MM.1S (cell line): Measurements from ENCODE around the gene NR2E3.

Source experiments
- DNase-seq: peaks from one replicate; pipeline ENCODE4 v3.0.0-alpha.2; 2015
- H2AFZ ChIP-seq: fragments of 300-600 bp; sonication (generic); 2 replicates; pipeline ENCODE4 v1.6.0; 2016; ENCODE audit warnings: antibody characterized with exemption, low read length
- H3F3A ChIP-seq: fragments of 300-600 bp; sonication (generic); 2 replicates; pipeline ENCODE4 v1.6.1; 2016; ENCODE audit warnings: mild to moderate bottlenecking, antibody characterized with exemption, low read length, moderate library complexity, mixed read lengths; ENCODE audit not compliant: insufficient read depth
- H3K27ac ChIP-seq: fragments of 300-600 bp; sonication (generic); 2 replicates; pipeline ENCODE4 v1.5.1; 2016; ENCODE audit warnings: mild to moderate bottlenecking, low read length
- H3K27me3 ChIP-seq: fragments of 300-600 bp; sonication (generic); replicated peaks from 2 replicates; pipeline ENCODE4 v1.6.0; 2016; ENCODE audit warnings: low read length; ENCODE audit not compliant: insufficient read depth
- H3K36me3 ChIP-seq: fragments of 300-600 bp; sonication (generic); replicated peaks from 2 replicates; pipeline ENCODE4 v1.6.1; 2016; ENCODE audit warnings: mild to moderate bottlenecking, low read length, mixed read lengths; ENCODE audit not compliant: insufficient read depth
- H3K4me1 ChIP-seq: fragments of 300-600 bp; sonication (generic); 2 replicates; pipeline ENCODE4 v1.6.1; 2016; ENCODE audit warnings: low read length, mixed read lengths
- H3K4me2 ChIP-seq: fragments of 300-600 bp; sonication (generic); 2 replicates; pipeline ENCODE4 v1.6.0; 2016; ENCODE audit warnings: low read depth, low read length
- H3K4me3 ChIP-seq: fragments of 300-600 bp; sonication (generic); 2 replicates; pipeline ENCODE4 v1.5.1; 2016; ENCODE audit warnings: low read length, mixed read lengths
- H3K79me2 ChIP-seq: fragments of 300-600 bp; sonication (generic); 2 replicates; pipeline ENCODE4 v1.6.1; 2016; ENCODE audit warnings: mixed run types, low read length, mixed read lengths
- H3K9ac ChIP-seq: fragments of 300-600 bp; sonication (generic); 2 replicates; pipeline ENCODE4 v1.6.1; 2016; ENCODE audit warnings: low read length, mixed read lengths
- H3K9me2 ChIP-seq: fragments of 300-600 bp; sonication (generic); replicated peaks from 2 replicates; pipeline ENCODE4 v1.6.1; 2016; ENCODE audit warnings: mild to moderate bottlenecking, low read length, mixed read lengths; ENCODE audit not compliant: insufficient read depth
- H3K9me3 ChIP-seq: fragments of 300-600 bp; sonication (generic); replicated peaks from 2 replicates; pipeline ENCODE4 v1.6.1; 2016; ENCODE audit warnings: mild to moderate bottlenecking, low read length, mixed read lengths; ENCODE audit not compliant: insufficient read depth
- H4K20me1 ChIP-seq: fragments of 300-600 bp; sonication (generic); 2 replicates; pipeline ENCODE4 v1.6.1; 2016; ENCODE audit warnings: mild to moderate bottlenecking, low read length, moderate library complexity, mixed read lengths; ENCODE audit not compliant: insufficient read depth
- EZH2 ChIP-seq: fragments of 300-600 bp; sonication (generic); optimal IDR thresholded peaks from 2 replicates; pipeline ENCODE3; 2017; ENCODE audit warnings: low read depth, mild to moderate bottlenecking, antibody characterized with exemption, low read length, mixed read lengths
- EZH2phosphoT487 ChIP-seq: fragments of 300-600 bp; sonication (generic); IDR thresholded peaks from 2 replicates; pipeline ENCODE4 v1.6.1; 2018; ENCODE audit warnings: antibody characterized with exemption, low read length
- TF ChIP-seq, protein P1 (sequence below): fragments of 300-600 bp; sonication (generic); IDR thresholded peaks from 2 replicates; pipeline ENCODE4 v1.5.1; 2016; ENCODE audit warnings: antibody characterized with exemption, low read length, mixed read lengths

The NR2E3 gene

DNA sequence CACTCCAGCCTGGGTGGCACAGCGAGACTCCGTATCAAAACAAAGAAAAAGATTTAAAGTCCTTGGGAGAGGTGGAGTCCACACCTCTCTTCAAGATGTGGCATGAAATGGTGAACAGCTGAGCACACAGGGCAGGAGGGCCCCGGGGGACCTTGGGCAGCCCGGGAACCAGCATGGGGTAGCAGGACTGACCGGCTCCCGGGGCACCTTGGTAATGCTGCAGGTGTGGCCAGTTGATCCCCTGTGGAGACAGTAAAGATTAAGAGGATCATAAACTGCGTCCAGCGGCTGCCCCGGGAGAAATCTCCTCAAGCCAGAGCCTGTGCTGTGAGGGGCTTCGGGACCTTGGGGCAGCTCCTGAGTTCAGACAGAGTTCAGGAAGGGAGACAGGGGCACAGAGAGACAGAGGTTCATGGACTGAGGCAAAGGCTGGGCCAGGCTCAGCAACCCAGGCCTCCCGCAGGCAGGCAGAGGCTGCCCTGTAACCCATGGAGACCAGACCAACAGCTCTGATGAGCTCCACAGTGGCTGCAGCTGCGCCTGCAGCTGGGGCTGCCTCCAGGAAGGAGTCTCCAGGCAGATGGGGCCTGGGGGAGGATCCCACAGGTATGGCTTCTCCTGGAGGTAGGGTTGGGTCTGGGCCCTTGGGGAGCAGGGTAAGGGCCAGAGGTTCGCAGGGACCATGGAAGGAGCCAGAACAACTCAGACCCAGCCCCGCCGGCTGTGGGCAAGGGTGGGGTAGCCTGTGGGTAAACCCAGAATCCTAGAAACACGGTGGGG is at the start of gene NR2E3:
NR2E3 (plus strand) TSS at position 299 of the 780 bp plus-strand sequence; CDS start at position 489, 190 bp downstream.
- Histone ChIP-seq H3K36me3 (no peaks in the 10 kb centered on the region), H3K79me2 (no peaks in the 10 kb centered on the region), H4K20me1 (no peaks in the 10 kb centered on the region), H3K4me2 (no peak within 1 kb of the TSS), H3F3A (no peaks in the 10 kb centered on the region), H3K9ac (no peak within 1 kb of the TSS), H3K4me3 (no peak within 1 kb of the TSS), H3K27ac (no peak within 1 kb of the TSS), H3K27me3 (no peaks in the 10 kb centered on the region), H3K4me1 (no peaks in the 10 kb centered on the region), H3K9me2 (no peaks in the 10 kb centered on the region), H2AFZ (no peak within 1 kb of the TSS), H3K9me3 (no peaks in the 10 kb centered on the region)
- TF ChIP-seq, protein P1, sequence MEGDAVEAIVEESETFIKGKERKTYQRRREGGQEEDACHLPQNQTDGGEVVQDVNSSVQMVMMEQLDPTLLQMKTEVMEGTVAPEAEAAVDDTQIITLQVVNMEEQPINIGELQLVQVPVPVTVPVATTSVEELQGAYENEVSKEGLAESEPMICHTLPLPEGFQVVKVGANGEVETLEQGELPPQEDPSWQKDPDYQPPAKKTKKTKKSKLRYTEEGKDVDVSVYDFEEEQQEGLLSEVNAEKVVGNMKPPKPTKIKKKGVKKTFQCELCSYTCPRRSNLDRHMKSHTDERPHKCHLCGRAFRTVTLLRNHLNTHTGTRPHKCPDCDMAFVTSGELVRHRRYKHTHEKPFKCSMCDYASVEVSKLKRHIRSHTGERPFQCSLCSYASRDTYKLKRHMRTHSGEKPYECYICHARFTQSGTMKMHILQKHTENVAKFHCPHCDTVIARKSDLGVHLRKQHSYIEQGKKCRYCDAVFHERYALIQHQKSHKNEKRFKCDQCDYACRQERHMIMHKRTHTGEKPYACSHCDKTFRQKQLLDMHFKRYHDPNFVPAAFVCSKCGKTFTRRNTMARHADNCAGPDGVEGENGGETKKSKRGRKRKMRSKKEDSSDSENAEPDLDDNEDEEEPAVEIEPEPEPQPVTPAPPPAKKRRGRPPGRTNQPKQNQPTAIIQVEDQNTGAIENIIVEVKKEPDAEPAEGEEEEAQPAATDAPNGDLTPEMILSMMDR = no peak
- no peak for TF ChIP-seq EZH2phosphoT487
- TF ChIP-seq EZH2 = no peak
- no peak for DNase-seq

DNA sequence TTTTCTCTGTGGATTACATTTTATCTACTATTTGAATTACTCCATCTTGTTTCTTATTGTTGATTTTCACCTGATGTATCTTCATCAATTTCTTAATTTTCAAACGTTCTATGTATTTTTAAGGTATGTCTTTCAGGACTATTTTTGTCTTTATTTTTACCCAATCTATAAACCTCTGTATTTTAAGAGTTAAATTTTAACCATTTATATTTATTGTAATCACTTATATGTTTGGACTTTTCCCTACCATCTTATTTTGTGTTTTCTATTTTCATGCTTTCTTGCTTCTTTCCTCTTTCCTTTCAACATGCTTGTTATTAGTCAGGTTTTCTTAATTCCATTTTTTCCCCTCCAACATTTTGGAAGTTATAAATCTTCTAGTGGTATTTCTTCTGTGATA is 49.5 kb upstream of the NR2E3 start:
- Histone ChIP-seq H3K4me2 (no peak overlapping the region), H3K27me3 (no peaks in the 10 kb centered on the region)

DNA sequence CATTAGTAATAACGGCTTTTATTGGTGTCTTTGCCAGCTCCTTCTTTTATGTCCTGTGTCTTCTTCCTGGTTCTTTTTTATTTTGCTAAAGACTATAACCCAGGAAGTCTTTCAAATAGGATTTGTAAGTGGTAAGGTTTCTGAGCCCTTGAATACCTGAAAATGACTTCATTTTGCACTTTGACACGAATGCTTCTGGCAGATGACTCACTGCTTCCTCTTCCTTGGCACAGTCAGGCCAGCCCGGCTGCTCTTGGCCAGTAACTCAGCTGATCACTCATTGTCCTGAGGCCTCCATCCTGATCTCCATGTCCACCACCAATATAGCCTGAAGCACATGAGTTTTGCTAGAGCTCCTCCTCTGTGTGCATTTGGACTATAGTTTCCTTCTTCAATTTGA is 48.7 kb upstream of the NR2E3 start:
- Histone ChIP-seq H3K4me2 (no peak overlapping the region), H3K4me1 (no peaks in the 10 kb centered on the region), H3K36me3 (no peaks in the 10 kb centered on the region), H3K9me3 (no peaks in the 10 kb centered on the region), H4K20me1 (no peaks in the 10 kb centered on the region), H3K4me3 (no peak overlapping the region), H3K27ac (no peak overlapping the region), H3F3A (no peaks in the 10 kb centered on the region), H3K27me3 (no peaks in the 10 kb centered on the region), H3K9me2 (no peaks in the 10 kb centered on the region), H2AFZ (no peak overlapping the region), H3K9ac (no peak overlapping the region), H3K79me2 (no peaks in the 10 kb centered on the region)
- DNase-seq = no peak
- no peak for TF ChIP-seq EZH2
- no peak for TF ChIP-seq EZH2phosphoT487
- TF ChIP-seq, protein P1 = no peak

More for the DNA sequence above, 49.5 kb upstream of the NR2E3 start:
- Histone ChIP-seq H3K9ac (no peak overlapping the region), H2AFZ (no peak overlapping the region), H3K79me2 (no peaks in the 10 kb centered on the region), H3K9me2 (no peaks in the 10 kb centered on the region), H3K27ac (no peak overlapping the region), H3K9me3 (no peaks in the 10 kb centered on the region), H3K4me3 (no peak overlapping the region), H3K4me1 (no peaks in the 10 kb centered on the region), H4K20me1 (no peaks in the 10 kb centered on the region), H3F3A (no peaks in the 10 kb centered on the region), H3K36me3 (no peaks in the 10 kb centered on the region)
- no peak for DNase-seq
- TF ChIP-seq, protein P1 = no peak
- TF ChIP-seq EZH2phosphoT487 (no peak), EZH2 (no peak)
